Ishikawa (cell line): ENCODE measurements around the gene ISOC1.

ENCODE experiments used
- CEBPB ChIP-seq: IDR thresholded peaks from 2 replicates; pipeline ENCODE4 v1.6.1; 2012
- CREB1 ChIP-seq: IDR thresholded peaks from 2 replicates; pipeline ENCODE4 v1.6.1; 2012; ENCODE audit warnings: low read depth
- EGR1 ChIP-seq: IDR thresholded peaks from 2 replicates; pipeline ENCODE4 v1.6.1; 2012
- EP300 ChIP-seq: IDR thresholded peaks from 2 replicates; pipeline ENCODE4 v1.6.1; 2012; ENCODE audit warnings: borderline replicate concordance
- NFIC ChIP-seq: IDR thresholded peaks from 2 replicates; pipeline ENCODE4 v1.6.1; 2012
- REST ChIP-seq: IDR thresholded peaks from 2 replicates; pipeline ENCODE4 v1.6.1; 2012; ENCODE audit warnings: low read depth, mild to moderate bottlenecking
- TAF1 ChIP-seq: IDR thresholded peaks from 2 replicates; pipeline ENCODE4 v1.6.1; 2012; ENCODE audit warnings: low read depth, mild to moderate bottlenecking
- TCF12 ChIP-seq: IDR thresholded peaks from 2 replicates; pipeline ENCODE4 v1.6.1; 2012; ENCODE audit warnings: low read depth
- TEAD4 ChIP-seq: IDR thresholded peaks from 2 replicates; pipeline ENCODE4 v1.6.1; 2012
- YY1 ChIP-seq: IDR thresholded peaks from 2 replicates; pipeline ENCODE4 v1.6.1; 2012; ENCODE audit warnings: low read depth
- ZBTB7A ChIP-seq: IDR thresholded peaks from 2 replicates; pipeline ENCODE4 v1.6.1; 2012; ENCODE audit warnings: low read depth
- TF ChIP-seq, protein P1 (sequence below): IDR thresholded peaks from 2 replicates; pipeline ENCODE4 v1.6.1; 2012
- TF ChIP-seq, protein P2 (sequence below): IDR thresholded peaks from 2 replicates; pipeline ENCODE4 v1.6.1; 2012

DNA sequence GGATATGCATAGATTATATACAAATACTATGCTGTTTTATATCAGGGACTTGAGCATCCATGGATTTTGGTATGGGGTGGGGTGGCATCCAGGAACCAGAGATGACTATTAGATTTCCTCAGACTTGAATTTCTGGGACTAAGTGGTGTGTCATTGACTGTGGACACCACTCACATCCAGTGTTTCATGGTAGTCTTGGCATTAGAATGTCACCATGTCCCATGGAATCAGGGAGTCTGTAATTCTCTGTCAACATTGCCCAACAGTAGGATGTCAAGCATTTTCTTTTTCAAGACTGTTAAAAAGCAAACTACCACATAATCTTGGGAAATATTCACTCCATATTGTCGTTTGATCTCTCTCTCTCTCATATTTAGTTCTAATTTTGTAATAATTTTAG, 13.1 kb downstream of the ISOC1 start:
- TF ChIP-seq TAF1 (no peak), REST (no peak), TEAD4 (no peak), EP300 (no peak), YY1 (no peak), CREB1 (no peak), CEBPB (no peak), ZBTB7A (no peak), EGR1 (no peak), NFIC (no peak), TCF12 (no peak)
- TF ChIP-seq, protein P1, sequence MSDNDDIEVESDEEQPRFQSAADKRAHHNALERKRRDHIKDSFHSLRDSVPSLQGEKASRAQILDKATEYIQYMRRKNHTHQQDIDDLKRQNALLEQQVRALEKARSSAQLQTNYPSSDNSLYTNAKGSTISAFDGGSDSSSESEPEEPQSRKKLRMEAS, result no peak
- TF ChIP-seq, protein P2, sequence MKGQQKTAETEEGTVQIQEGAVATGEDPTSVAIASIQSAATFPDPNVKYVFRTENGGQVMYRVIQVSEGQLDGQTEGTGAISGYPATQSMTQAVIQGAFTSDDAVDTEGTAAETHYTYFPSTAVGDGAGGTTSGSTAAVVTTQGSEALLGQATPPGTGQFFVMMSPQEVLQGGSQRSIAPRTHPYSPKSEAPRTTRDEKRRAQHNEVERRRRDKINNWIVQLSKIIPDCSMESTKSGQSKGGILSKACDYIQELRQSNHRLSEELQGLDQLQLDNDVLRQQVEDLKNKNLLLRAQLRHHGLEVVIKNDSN, result no peak
